NCI-H526 treated with DMSO at 0.1 percent for 48 hours (cell line): ENCODE data around the gene TBATA.

Source experiments
- DNase-seq: peaks from one replicate; lab custom pipeline; 2025; lab: John Stamatoyannopoulos, UW

TBATA gene

DNA sequence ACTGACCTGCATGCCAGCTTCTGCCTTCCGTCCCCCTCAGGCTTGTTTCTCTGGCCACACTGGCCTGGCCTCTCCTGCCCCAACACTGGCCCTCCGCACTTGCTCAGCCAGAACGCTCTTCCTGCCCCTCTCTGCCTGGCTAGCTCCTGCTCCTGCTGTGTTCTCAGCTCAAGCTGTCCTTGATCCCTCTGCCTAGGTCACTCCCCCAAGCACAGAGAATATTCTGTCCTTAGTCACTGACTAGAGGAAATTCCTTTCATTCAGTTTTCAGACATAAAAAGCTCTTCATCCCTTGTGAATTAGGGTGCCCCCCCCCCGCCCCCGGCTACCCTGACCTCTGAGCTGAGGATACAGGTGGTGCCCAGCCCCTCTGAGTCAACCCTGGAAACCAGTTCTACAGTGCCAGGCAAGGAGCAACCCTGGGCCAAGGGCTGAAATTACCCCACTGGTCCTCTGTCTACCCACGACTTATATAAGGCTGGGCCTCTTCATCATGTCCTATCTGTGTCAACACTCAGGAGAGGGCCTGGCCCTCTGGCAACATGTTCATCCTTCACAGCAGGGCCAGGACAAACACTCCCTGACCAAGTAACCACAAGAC, 23.9 kb upstream of the TBATA start:
- DNase-seq = no peak

DNA sequence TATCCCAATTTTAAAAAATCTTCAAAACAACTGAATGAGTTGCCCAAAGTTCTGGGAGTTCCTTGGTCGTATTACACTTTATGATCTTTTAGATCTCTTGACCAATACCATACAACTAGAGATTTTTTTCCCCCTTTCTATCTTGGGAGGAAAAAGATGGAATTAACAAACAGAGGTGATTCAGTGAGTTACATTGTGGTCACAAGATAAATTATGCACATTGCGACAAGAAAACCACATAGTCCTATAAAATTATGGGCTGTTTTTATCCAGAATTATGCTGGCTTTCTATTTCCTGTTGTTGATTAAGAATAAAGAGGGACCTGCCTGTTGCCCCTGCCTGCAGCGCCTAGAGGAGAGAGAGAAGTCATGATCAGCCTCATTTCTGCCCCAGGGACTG, 22.4 kb upstream of the TBATA start:
- no peak for DNase-seq

DNA sequence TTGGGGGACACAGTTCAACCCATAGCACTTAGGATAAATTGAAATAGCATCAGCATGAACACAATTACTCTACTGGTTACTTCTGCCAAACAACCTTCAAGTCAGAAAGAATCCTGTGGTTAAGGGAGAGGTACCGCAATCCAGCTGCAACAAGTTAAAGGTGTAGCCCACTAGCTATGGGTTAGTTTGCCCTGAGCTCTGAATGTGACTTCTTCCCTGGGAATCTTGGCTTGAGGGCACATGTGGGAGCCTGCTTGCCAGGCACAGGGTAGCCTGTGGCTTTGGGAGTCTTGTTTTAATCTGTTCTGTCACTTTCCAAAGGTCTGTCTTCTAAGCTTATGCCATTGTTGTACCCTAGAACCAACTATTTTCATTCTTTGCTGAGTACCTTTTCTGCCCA, 21.7 kb upstream of the TBATA start:
- DNase-seq = no peak

DNA sequence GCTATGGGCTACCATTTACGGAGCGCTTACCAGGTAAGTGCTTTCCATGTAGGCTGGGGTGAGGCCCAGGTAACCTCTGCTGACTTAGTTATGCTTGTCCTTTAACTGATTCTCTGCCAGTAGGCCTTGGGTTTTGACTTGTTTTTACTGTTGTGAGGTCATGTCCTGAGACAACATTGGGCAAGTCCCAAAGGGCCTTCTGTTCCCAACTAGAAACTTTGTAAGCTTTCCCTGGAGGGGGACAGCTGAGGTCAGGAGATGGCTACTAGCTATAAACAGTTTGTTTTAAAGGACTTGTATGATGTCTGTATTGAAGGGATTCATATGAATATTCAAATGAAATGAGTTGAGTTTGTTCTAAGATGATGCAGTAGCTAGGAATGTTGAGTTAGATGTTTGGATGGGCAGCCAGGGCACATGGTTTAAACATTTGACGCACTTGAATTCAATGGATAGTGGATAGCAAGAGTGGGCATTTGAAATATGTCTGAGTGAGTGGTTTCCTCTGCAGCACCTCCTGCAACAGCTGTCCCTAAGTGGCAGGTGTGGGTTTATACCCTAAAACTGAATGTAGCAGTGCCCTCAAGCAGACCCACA, 20.5 kb upstream of the TBATA start:
- no peak for DNase-seq

DNA sequence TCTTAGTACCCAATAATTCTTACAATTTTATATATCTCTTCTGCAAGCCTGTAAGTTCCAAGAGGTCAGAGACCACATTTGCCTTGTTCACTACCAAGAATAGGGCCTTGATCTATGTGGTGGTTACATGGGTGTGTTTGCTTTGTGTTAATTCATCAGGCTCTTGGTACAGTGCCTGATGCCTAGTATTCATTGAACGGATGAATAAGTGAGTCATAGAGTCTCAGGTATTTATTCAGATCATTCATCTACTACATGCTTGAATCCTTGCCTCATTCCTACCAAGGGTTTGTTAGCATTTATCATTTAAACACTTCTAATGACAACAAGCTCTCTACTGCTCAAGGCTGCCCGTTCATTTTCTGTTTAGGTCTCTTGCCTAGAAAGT, 19.2 kb upstream of the TBATA start:
- no peak for DNase-seq

DNA sequence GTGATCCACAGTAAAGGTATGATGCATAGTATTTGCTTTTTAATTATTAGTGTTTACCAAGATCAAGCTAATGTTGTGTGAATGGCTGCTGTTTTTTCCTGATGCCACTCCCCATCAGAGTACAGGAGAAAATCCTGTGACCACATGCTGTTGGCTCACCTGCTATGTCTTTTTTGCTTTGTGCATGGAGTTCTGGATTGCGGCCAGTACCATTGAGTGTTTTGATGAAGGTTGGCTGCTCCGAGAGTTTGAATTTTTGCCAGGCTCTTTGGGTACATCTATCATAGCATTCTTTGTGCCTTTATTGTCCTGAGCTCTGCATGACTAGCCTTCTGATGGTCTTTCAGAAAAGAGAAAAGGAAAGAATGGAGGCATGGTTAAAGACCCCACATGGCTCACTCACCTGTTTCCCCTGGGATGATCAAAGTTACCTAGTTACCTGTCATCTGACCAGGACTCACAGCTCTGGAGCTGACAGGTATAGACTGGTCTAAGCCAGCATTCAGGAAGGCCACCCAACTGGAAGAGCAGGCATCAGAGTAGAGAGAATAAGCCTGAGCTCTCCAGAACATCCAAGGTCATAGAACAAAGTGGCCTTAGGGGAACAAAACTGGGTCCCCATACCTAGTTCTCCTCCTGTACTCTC, 18.7 kb upstream of the TBATA start:
- DNase-seq = no peak

DNA sequence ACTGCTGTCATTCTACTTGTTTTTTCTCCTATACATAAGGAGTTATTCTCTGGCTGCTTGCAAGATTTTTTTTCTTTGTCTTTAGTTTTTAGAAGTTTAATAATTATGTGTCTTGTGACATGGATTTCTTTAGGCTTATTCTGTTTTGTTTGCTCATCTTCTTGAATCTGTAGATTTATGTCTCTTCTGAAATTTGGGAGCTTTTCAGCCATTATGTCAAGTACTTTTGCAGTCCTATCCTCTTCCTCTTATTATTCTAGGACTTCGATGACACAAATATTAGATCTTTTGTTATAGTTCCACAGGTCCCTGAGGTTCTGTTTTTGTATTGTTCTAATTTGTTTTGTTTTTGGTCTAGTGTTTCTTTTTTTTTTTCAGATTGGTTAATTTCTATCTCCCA, 16.7 kb upstream of the TBATA start:
- DNase-seq = no peak

DNA sequence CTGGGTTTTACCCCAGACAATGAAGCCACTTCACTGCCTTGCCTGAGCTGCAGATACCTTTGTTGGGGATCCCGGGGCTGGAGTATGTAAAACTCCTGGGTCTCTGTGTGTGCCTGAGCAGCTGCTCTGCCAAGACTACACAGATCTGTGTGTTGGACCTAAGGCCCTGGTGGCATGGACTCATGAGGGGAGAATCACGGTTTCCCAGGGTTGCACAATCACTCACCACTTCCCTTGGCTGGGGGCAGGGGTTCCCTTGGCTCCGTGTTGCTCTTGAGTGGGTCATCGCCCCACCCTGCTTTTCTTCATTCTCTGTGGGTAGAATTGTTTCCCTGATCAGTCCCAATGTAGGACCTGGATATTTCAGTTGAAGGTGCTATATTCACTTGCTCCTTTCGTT, 13.9 kb upstream of the TBATA start:
- DNase-seq = no peak

DNA sequence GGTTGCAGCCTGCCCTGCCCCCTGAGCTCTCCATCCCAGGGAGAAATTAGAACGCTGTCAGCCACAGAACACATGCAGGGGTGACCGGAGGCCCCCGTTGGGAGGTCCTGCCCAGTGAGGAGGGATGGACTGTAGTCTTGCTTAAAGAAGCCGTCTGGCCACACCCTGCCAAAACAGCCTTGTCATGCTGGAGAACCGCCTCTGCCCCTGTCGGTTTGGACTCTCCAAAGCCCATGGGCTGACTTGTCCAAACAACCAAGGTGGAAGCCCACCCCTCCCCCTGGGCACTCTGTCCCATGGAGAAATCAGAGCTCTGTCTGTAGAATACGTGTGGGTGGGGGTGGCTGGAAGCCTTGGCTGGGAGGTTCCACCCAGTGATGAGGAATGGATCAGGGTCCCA, 12.7 kb upstream of the TBATA start:
- DNase-seq = no peak

DNA sequence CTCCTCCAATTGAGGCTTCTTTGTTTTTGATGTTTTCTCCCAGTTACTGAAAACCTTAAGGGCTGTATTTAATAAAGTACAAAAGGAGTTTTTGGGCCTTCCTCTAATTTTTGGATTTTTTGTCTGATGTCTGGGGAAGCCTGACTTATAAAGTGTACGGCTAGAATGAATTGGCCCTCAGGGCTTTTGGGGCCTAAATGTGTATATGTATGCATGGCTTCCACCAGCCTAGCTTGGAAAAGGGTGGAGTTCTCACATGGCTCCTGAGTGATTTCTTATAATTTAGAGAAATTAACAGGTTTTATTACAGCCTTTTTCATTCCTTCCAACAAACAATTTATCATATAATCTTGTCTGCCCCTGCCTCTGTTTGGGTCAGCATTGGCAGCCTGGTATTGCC, 10.4 kb upstream of the TBATA start:
- DNase-seq = no peak

DNA sequence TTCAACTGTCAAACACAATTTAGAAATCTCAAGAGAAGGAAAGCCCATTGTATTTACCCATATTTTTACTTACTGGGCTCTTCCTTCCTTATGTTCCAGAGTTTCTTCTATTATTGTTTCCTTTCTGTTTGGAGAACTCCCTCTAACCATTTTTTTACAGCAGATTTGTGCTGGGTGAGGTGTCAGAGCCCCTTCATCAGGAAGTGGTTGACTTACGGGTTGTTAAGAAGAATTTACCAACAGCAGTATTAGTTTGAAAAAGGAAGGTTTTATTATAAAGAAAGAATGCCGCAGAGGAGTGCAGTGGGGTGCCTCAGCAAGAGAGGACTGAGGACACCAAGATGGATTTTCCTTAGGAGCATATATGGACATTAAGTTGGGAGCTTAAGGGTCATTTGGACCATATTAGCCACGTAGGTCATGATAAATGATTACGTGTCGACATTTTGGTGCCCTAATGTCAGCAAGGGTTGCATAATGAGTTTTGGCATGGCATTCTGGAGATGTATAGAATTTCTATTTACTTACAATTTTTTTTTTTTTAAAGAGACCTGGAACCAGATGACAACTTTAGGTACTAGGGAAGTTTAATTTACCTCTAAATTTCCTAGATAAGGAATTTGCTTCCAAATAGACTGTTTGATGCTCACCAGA, 6.3 kb upstream of the TBATA start:
- no peak for DNase-seq

DNA sequence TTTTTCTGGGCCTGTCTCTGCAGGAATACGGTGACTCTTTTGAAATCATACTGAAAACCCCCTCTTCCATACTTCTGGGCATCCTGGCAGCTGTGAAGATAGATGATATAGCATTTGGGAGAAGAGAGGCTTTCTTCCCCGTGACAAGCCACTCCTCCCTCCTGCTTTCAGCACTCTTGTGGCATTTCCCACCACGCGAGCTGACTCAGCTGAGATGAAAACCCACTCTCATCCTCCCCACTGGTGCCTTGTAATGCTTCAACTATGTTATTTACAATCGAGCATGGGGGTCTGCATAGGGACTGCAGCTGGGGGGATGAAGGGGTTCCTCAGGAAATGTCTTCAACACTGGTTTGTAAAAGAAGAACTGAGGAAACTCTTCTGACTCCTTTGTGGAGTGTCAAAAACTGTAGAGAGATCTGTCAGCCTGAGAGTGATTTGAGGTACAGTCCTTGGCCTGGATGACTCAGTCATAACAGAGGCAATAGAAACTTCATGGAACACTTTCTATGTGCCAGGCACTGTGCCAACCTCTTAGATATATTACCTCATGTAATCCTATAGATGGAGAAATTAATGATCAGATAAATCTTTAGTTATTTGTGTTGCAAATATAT, 1.7 kb upstream of the TBATA start:
- DNase-seq = no peak

DNA sequence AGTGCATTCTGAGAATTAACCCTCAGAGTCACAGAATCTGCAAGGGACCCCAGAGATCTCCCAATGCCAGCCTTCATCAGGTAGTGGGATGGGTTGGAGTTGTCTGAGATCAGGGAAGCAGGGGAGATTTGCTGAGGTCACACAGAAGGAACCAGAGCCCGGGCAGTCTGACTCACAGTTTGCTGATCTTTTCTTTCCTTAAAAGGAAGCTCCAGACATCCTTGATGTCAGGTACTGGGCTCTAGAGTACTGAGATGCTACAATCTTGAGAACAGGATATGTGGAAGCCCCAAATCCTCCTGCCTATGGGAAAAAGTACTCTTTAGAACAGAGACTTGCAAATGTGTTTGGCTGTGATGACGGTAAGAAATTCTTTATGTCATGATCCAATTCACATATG, 706 bp downstream of the TBATA start:
- DNase-seq = no peak

DNA sequence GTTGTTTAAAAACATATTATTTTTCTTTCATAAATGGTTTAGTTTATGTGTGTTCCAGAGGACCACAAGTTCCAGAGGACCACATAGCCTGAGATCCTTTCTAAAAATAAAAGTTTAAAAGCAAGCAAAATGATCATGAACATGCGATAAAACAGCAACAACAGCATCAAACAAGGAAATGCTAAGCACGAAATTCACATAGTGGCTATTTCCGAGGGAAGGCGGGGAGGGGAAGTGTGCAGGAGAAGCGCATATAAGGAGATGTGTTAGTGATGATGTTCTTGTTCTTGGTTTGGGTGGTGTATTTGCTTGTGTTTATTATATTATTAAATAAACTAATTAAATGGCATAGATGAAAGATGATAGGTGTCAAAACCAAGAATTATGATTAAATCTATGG, 1.2 kb downstream of the TBATA start:
- DNase-seq = no peak

DNA sequence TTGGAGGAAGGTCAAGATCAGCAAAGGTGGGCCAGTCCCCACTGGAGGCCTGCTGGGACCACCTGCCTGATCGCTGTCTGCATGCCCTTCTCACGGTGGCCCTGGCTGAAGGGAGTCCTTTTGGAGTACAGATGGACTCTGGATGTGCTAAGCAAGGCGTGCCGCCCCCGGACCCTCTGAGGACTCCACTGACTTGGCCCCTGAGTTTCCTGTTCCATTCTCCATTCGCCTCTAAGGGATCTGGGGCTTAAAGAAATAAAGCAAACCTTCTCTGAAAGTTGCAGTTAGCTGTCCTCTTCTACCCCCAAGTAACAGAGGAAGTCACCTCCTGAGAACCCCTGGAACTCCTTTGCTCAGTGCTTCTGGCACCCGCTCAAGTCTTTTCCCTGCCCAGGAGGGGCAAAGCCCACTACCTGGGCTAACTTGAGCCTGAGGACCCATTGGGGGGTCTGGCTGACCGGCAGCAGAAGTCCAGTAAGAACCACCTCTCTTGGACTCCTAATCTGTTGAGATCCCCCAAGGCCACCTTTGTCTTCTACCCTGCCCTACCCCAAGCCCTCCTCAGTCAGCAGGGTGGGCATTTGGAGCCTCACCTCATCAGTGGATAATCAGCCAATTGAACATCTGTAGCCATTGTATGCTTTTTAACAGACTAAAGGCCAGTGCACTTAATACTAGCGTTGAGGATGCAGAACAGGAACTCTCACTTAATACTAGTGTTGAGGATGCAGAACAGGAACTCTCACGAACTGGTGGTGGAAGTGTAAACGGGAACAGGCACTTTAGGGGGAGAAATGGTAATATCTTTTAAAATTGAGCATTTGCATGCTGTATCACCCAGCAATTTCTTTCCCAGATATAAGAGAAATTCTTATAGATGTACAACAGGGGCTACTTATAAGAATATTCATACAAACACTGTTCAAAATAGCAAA, 2.2 kb downstream of the TBATA start:
- DNase-seq = no peak

DNA sequence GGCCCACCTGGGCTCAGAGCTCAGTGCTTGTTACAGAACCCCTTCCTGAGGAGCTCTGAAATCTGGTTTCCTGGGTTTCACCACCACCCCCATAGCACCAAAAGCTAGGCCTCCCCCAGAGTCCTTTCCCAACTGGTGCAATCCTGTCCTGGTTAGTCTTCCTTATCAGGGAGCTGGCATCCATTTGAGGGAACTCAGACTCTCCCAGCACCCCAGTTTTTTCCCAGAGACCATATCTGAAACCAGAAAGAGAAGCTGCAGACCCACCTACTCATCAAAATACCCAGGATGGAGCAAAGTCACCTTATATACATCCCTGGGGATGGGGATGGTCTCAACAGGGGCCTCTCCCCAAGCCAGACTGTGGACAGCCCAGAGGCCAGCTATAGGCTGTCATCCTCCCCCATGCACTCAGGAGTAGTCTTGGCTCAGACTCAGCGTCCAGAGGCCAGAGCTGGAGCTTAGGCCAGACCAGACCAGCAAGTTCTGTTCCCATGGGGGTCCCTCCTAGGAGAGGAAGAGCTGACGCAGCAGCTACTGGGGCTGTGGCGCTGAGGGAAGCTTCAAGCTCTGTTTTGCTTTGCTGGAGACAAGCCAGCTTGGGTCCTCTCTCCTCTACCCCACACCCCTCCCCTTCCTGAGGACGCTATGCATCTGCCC, 3.0 kb downstream of the TBATA start:
- DNase-seq = no peak

DNA sequence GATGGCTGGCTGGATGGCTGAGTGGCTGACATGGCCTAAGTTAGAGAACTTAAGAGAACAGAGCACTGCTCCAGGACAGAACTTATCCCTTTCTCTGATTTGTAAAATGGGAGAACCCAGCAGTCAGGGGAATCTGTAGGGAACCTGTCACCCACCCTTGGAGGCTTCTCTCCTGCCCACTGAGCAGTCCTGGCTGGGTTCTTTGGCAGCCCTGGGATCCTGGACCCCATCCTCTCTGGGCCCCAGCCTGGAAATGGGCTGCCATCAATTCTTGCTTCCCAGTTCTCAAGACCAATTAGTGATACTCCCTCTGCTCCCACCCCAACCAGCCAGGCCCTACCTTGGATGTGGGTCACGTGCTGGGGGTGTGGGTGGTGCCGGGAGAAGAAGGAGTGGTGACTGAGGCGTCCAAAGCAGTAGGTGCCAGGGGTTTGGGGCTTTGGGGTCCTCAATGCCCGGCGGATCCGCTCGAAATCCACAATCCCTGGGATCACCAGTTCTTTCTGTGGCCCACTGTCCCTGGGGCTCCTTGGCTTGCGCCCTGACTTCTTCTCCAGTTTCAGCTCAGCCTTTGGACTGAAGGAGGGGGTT, 3.6 kb downstream of the TBATA start:
- DNase-seq = no peak

DNA sequence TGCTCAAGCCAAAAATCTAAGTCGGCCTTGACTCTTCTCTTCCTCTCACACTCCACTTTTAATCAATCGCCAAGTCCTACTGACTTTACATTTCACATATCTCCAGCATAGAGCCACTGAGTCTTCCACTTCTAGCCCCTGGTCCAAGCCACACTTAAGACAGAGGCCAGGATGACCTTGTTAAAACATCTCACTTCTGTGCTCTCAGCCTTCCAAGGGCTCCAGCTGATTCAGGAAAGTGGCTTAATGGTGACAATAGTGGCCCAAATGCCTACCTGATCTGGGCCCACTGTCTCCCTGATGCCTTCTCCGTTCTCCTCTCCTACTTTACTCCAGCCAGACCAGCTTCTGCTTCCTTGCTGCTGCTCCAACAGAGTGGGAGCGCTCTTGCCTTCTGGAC, 4.4 kb downstream of the TBATA start:
- no peak for DNase-seq

DNA sequence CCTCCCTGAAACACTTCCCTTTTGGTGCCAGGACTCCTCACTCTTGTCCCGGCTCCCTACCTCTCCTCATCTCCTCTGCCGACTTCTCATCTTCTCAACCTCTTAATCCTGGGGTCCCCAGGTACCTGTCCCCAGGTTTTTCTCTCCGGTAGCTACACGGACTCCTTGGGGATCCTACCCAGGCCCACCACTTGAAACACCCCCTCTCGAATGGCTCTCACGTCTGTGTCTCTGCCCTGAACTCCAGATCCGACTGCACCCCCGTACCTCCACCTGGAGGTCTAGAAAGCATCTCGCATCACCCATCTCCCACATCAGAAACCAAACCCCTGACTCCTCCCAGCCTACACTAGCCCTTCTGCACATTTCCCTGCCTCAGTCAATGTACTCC, 4.8 kb downstream of the TBATA start:
- DNase-seq = no peak

DNA sequence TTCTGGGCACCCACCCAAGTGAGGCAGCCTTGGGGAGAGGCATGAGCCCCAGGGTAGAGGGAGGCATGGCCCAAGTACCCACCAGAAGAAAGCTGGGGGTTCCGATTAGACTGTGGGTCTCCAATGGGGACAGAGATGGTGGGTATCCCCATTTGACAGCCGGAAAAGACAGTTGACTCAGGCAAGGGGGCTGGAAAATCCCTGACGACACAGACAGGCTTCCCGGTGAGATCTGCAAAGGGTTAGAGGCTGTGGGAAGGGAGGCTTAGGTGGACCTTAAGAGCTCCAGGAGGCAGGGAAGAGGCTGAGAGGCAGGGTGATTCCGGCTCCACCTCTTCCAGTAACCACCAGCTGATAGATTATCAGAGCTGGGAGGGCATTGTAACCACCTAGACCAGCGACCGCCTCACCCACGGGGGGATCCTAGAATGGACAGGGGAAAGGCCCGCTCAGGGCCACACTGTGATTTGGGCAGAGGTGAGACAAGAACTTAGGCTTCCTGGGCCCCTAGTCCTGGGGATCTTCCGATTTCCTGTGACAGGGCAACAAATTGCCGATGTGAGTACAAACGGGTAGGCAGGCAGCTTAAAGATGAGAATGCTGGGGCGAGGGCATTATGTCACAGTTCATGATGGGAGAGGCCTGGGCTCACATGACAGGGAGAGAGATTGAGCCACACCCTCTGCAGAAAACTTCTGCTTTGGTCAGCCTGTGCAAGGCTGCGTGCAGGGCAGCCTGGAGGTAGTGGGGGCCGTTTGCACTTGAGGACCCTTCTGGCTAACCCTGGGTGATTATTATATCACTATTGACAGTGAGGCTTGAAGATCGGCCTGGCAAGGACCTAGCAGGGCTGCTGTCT, 5.4 kb downstream of the TBATA start:
- DNase-seq = no peak
